Glutamatergic neuron (in vitro differentiated cells): ENCODE measurements around the gene PEX16. TPM values are rescaled to one million over a fixed set of nuclear protein-coding genes. Genes with fewer than 3 reads are reported as not detected.

ENCODE experiments used
- DNase-seq: peaks from one replicate; pipeline ENCODE4 v3.0.0; 2022
- H3K27ac Mint-ChIP-seq: one replicate; pipeline ENCODE4 v1.8.0; 2020; ENCODE audit warnings: mild to moderate bottlenecking, mixed read lengths, inconsistent platforms; ENCODE audit not compliant: unreplicated experiment
- H3K27me3 Mint-ChIP-seq: one replicate; pipeline ENCODE4 v1.8.0; 2020; ENCODE audit warnings: mild to moderate bottlenecking, moderate library complexity, mixed read lengths, inconsistent platforms; ENCODE audit not compliant: unreplicated experiment
- H3K36me3 Mint-ChIP-seq: one replicate; pipeline ENCODE4 v1.8.0; 2020; ENCODE audit warnings: mild to moderate bottlenecking, mixed read lengths, inconsistent platforms; ENCODE audit not compliant: unreplicated experiment
- H3K4me1 Mint-ChIP-seq: one replicate; pipeline ENCODE4 v1.8.0; 2020; ENCODE audit warnings: mild to moderate bottlenecking, low read depth, mixed read lengths, inconsistent platforms; ENCODE audit not compliant: unreplicated experiment
- H3K4me3 Mint-ChIP-seq: one replicate; pipeline ENCODE4 v1.8.0; 2020; ENCODE audit warnings: mild to moderate bottlenecking, mixed read lengths, inconsistent platforms; ENCODE audit not compliant: unreplicated experiment
- H3K9me3 Mint-ChIP-seq: one replicate; pipeline ENCODE4 v1.8.0; 2020; ENCODE audit warnings: mild to moderate bottlenecking, moderate library complexity, mixed read lengths, inconsistent platforms; ENCODE audit not compliant: unreplicated experiment
- total RNA-seq: library from RNA; stranded (reverse); fragmentation: NEBNext Ultra II Directional; extraction: Animal tissue kit (Norgen Biotek cat#: 25700); gene quantifications from one replicate; pipeline ENCODE4 v1.2.1, GENCODE V29; 2021; ENCODE audit not compliant: unreplicated experiment
- TF ChIP-seq, protein P1 (sequence below): fragments of 200-600 bp; sonication (generic); IDR thresholded peaks from one replicate; pipeline ENCODE4 v1.5.0; 2021; ENCODE audit not compliant: partially characterized antibody, unreplicated experiment

Gene PEX16
- total RNA-seq, 1 donor from 2014 or later = 51.8 TPM

DNA sequence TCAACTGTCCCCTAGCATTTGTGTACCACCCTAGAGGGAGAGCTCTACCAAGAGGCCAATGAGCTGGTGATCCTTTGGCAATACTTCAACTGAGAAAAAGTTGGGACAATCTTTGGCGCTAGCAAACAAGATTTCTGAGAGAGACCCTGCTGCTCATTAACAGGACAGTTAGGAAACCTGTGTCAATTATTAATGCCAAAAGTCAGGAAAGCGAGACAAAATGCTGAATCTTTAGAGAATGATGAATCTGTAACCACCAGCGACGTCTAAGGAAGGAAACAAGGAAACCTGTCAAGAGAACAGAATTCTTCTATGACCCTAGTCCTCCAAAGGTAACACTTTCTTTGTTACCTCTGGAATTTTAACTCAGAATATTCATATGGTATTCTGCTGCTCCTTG is 24.7 kb upstream of the PEX16 start:
- Mint-ChIP-seq H3K4me3 (no peak overlapping the region), H3K27me3 (peaks cover 4% of the 10 kb centered on the region), H3K9me3 (peaks cover 2% of the 10 kb centered on the region), H3K36me3 (peaks cover 4% of the 10 kb centered on the region), H3K4me1 (peaks cover 4% of the 10 kb centered on the region), H3K27ac (no peak overlapping the region)
- TF ChIP-seq, protein P1, sequence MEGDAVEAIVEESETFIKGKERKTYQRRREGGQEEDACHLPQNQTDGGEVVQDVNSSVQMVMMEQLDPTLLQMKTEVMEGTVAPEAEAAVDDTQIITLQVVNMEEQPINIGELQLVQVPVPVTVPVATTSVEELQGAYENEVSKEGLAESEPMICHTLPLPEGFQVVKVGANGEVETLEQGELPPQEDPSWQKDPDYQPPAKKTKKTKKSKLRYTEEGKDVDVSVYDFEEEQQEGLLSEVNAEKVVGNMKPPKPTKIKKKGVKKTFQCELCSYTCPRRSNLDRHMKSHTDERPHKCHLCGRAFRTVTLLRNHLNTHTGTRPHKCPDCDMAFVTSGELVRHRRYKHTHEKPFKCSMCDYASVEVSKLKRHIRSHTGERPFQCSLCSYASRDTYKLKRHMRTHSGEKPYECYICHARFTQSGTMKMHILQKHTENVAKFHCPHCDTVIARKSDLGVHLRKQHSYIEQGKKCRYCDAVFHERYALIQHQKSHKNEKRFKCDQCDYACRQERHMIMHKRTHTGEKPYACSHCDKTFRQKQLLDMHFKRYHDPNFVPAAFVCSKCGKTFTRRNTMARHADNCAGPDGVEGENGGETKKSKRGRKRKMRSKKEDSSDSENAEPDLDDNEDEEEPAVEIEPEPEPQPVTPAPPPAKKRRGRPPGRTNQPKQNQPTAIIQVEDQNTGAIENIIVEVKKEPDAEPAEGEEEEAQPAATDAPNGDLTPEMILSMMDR = no peak
- DNase-seq = no peak

DNA sequence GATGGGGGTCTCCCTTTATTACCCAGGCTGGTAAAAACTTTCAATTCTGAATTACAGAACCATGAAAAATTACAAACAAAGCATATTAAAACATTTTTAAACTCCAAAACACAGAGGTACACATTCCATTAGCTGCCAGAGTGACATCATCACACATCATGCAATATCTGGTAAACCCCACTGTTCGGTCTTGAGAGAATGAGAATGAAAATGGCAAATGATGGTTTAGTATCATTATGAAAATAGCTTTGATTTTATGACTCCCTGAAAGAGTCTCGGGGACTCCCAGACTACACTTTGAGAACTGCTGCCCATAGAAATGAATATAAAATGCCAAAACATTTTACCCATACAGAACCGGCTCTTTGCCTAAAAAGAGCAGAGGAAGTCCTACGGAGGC is 23.6 kb upstream of the PEX16 start:
- Mint-ChIP-seq H3K27me3 (peaks cover 4% of the 10 kb centered on the region), H3K27ac (no peak overlapping the region), H3K9me3 (peaks cover 2% of the 10 kb centered on the region), H3K36me3 (peaks cover 4% of the 10 kb centered on the region), H3K4me1 (peaks cover 4% of the 10 kb centered on the region), H3K4me3 (no peak overlapping the region)
- TF ChIP-seq, protein P1 = no peak
- no peak for DNase-seq

DNA sequence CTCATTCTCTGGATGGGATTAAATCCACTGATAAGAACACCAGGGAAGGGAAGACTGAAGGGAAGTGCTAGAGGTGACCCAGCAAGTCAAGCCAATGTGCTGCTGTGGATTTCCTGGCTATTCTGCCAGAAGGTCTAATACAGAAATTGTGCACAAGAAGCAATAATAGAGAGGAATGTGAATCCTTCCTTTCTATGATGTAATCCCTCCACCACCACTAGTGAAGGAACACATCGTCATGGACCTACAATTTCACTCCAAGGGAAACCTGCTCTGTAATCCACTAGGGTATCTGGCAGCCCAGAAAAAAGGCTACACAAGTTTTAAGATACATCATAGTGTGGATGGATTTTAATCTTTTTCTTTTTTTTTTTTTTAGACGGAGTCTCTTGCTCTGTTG is 22.2 kb upstream of the PEX16 start:
- TF ChIP-seq, protein P1 = no peak
- no peaks in the 10 kb centered on the region for H3K36me3 Mint-ChIP-seq
- no peak overlapping the region for H3K27ac Mint-ChIP-seq
- no peaks in the 10 kb centered on the region for H3K9me3 Mint-ChIP-seq
- H3K4me3 Mint-ChIP-seq = no peak overlapping the region
- DNase-seq = no peak
- H3K27me3 Mint-ChIP-seq = no peaks in the 10 kb centered on the region
- peaks cover 4% of the 10 kb centered on the region for H3K4me1 Mint-ChIP-seq

DNA sequence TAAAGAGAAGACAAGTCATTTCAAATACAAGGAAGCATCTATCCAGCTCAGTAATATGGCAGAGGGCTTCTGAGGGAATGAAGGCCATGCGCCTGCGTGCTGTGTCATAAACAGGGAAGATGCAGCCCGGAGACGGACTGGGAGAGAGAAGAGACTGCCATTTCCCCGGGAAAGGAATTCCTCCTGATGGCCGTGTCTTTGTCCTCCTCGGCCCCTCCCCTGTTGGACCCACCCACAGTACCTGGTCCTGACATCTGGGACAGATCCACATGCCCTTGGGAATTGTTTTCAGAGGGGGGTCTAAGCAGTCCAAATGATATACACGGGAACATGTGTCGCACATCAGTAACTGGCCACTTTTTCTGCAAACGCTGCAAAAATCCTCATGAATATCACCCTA is 20.2 kb upstream of the PEX16 start:
- no peak for DNase-seq
- peaks cover 3% of the 10 kb centered on the region for H3K27me3 Mint-ChIP-seq
- peaks cover 3% of the 10 kb centered on the region for H3K9me3 Mint-ChIP-seq
- peaks cover 4% of the 10 kb centered on the region for H3K4me1 Mint-ChIP-seq
- no peaks in the 10 kb centered on the region for H3K36me3 Mint-ChIP-seq
- TF ChIP-seq, protein P1 = no peak
- H3K4me3 Mint-ChIP-seq = no peak overlapping the region
- H3K27ac Mint-ChIP-seq = no peak overlapping the region

DNA sequence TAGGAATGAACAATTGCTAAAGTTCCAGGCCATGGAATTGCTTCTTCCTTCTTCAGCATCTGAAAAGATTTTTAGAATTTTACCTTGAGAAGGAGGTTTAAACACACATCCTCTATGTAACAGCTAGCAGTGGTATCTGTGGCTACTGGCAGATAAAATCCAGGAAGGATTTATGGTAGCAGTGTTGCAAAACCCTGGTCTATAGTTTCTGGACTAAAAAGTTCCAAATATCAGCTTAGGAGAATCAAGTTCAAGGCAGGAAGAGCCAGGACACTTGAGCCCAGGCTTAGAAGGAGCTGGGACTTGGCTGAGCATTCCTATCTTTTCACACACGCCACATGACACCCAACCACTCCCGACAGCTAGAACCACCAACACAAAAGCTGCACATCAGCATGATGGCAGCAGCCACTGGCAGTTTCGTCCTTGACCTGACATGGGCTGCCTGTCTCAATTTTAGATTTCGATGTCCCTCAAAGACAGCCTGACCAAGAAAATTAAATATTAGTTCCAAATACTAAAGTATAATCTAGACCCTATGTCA is 18.9 kb upstream of the PEX16 start:
- peaks cover 3% of the 10 kb centered on the region for H3K27me3 Mint-ChIP-seq
- no peak for DNase-seq
- H3K4me1 Mint-ChIP-seq = peaks cover 4% of the 10 kb centered on the region
- no peak overlapping the region for H3K27ac Mint-ChIP-seq
- H3K9me3 Mint-ChIP-seq = peaks cover 3% of the 10 kb centered on the region
- no peak overlapping the region for H3K4me3 Mint-ChIP-seq
- TF ChIP-seq, protein P1 = no peak
- H3K36me3 Mint-ChIP-seq = peaks cover 5% of the 10 kb centered on the region
